CD4-positive, alpha-beta memory T cell (primary cell): Measurements from ENCODE around the gene FXYD1. TPM values are rescaled to one million over a fixed set of nuclear protein-coding genes. Genes with fewer than 3 reads are reported as not detected.

Experiments
- CTCF ChIA-PET: fragments of 350-600 bp; sonication (Branson Sonifier 250); formaldehyde crosslinking; loops from one replicate; lab custom pipeline; 2021; ENCODE audit warnings: inconsistent platforms; ENCODE audit not compliant: partially characterized antibody; lab: Charles Lee
- POLR2A ChIA-PET: fragments of 350-600 bp; sonication (Branson Sonifier 250); formaldehyde crosslinking; loops from one replicate; lab custom pipeline; 2021; ENCODE audit not compliant: partially characterized antibody; lab: Charles Lee
- DNase-seq, 5 donors: peaks; one replicate each; pipeline versions ENCODE4 v3.0.0 to v3.0.0-alpha.2; 2020 to 2022; ENCODE audit warnings: mixed read lengths in 1 of 5
- H3K27ac ChIP-seq: one replicate; pipeline ENCODE4 v1.7.0; 2013; ENCODE audit warnings: low read depth, low read length
- H3K27me3 ChIP-seq: 2 replicates; pipeline ENCODE4 v1.7.0; 2013; ENCODE audit warnings: mild to moderate bottlenecking, low read length, moderate library complexity; ENCODE audit not compliant: insufficient read depth
- H3K36me3 ChIP-seq: 2 replicates; pipeline ENCODE4 v1.7.0; 2013; ENCODE audit warnings: mild to moderate bottlenecking, low read length, moderate library complexity; ENCODE audit not compliant: insufficient read depth
- H3K4me1 ChIP-seq: 2 replicates; pipeline ENCODE4 v1.7.0; 2013; ENCODE audit warnings: mild to moderate bottlenecking, low read length, moderate library complexity; ENCODE audit not compliant: insufficient read depth
- H3K4me3 ChIP-seq, 2 donors: one replicate each; pipeline ENCODE4 v1.7.0; 2013; ENCODE audit warnings: low read length in 2 of 2, mild to moderate bottlenecking in 1 of 2
- H3K9me3 ChIP-seq, 2 donors: one replicate each; pipeline ENCODE4 v1.7.0; 2013; ENCODE audit warnings: low read length in 2 of 2, control low read depth in 1 of 2; ENCODE audit not compliant: control insufficient read depth in 1 of 2
- H3K27ac Mint-ChIP-seq, 7 donors: one replicate each; pipeline ENCODE4 v1.8.0; 2020 to 2021; ENCODE audit warnings: mixed read lengths in 7 of 7, mild to moderate bottlenecking in 6 of 7, inconsistent platforms in 3 of 7, moderate library complexity in 3 of 7
- H3K27me3 Mint-ChIP-seq, 2 donors: one replicate each; pipeline ENCODE4 v1.8.0; 2020 to 2021; ENCODE audit warnings: mixed read lengths in 2 of 2
- H3K36me3 Mint-ChIP-seq, 2 donors: one replicate each; pipeline ENCODE4 v1.8.0; 2020 to 2021; ENCODE audit warnings: mixed read lengths in 2 of 2, inconsistent platforms in 1 of 2, mild to moderate bottlenecking in 1 of 2
- H3K4me1 Mint-ChIP-seq, 4 donors: one replicate each; pipeline ENCODE4 v1.8.0; 2020 to 2021; ENCODE audit warnings: mixed read lengths in 4 of 4, mild to moderate bottlenecking in 1 of 4
- H3K4me3 Mint-ChIP-seq, 8 donors: one replicate each; pipeline ENCODE4 v1.8.0; 2020 to 2021; ENCODE audit warnings: mixed read lengths in 8 of 8, mild to moderate bottlenecking in 7 of 8, moderate library complexity in 6 of 8, inconsistent platforms in 3 of 8
- H3K9me3 Mint-ChIP-seq, 8 donors: one replicate each; pipeline ENCODE4 v1.8.0; 2020 to 2021; ENCODE audit warnings: mixed read lengths in 8 of 8, mild to moderate bottlenecking in 5 of 8, inconsistent platforms in 3 of 8, moderate library complexity in 1 of 8
- intact Hi-C: fragments of 100-400 bp; cut with micrococcal nuclease; formaldehyde crosslinking; loops from one replicate; pipeline ENCODE4 v1.15.1; 2023
- polyA plus RNA-seq, 2 donors: library from polyadenylated mRNA; unstranded; fragments of 300-500 nt; fragmentation: Illumina TruSeq; gene quantifications; one replicate each; pipeline ENCODE4 v1.2.3, GENCODE V29; 2021
- total RNA-seq, 2 experiments: library from RNA; stranded (reverse); gene quantifications; one replicate each; pipeline ENCODE4 v1.2.3, GENCODE V29; 2021

The FXYD1 gene
- total RNA-seq (1 to 10 TPM; 3.6 to 4.4 TPM), polyA plus RNA-seq (1 to 10 TPM in 1 of 2 donors, under 1 TPM in 1; 0.58 to 3.2 TPM)

- Histone ChIP-seq H3K27me3 (no peaks in the 10 kb centered on the region), H3K4me1 (peaks cover 25% of the 10 kb centered on the region), H3K36me3 (no peaks in the 10 kb centered on the region), H3K4me3 (no peak within 1 kb of the TSS), H3K27ac (no peak within 1 kb of the TSS), H3K9me3 (no peaks in the 10 kb centered on the region)
- Mint-ChIP-seq H3K4me1 (peaks cover 14 to 42% (median 27%) of the 10 kb centered on the region in 4 donors), H3K9me3 (peaks cover 0 to 1% (median 0%) of the 10 kb centered on the region in 8 donors), H3K36me3 (peaks cover 2 to 4% of the 10 kb centered on the region in 2 donors), H3K27ac (peak within 1 kb of the TSS in 2 of 7 donors; percentile 15 to 52), H3K4me3 (peak within 1 kb of the TSS in 1 of 8 donors; percentile 49), H3K27me3 (no peaks in the 10 kb centered on the region)
- CTCF ChIA-PET = no interaction called here
- intact Hi-C loops = no loop called here
- POLR2A ChIA-PET = interaction anchor here (0.6 kb wide), 1 partner anchor 11 kb away, joined by 3 read pairs; no protein-coding TSS in a partner anchor
- no peak for DNase-seq
Observed at GRCh38 chr19:35138305-35138892, at the start of gene FXYD1. TSS of gene FXYD1 (plus strand) at chr19:35138824. CDS start at chr19:35140080, 1,256 bp downstream.

GRCh38 chr19:35089554-35089953, 49.1 kb upstream of the FXYD1 start:
- no peak for DNase-seq
- H3K27ac ChIP-seq = no peak overlapping the region
- Mint-ChIP-seq H3K4me1 (peaks cover 5 to 15% (median 7%) of the 10 kb centered on the region in 4 donors), H3K36me3 (no peaks in the 10 kb centered on the region), H3K27me3 (peaks cover 6 to 10% of the 10 kb centered on the region in 2 donors), H3K27ac (no peak overlapping the region), H3K4me3 (no peak overlapping the region), H3K9me3 (no peaks in the 10 kb centered on the region)
- no peaks in the 10 kb centered on the region for H3K9me3 ChIP-seq
- H3K4me1 ChIP-seq = peaks cover 18% of the 10 kb centered on the region
- no peak overlapping the region for H3K4me3 ChIP-seq
- no peaks in the 10 kb centered on the region for H3K36me3 ChIP-seq
- ChIA-PET CTCF (interaction anchor here (0.7 to 3.5 kb wide), 3 partner anchors 46 to 254 kb away, joined by 3 to 13 read pairs (median 3); no protein-coding TSS in a partner anchor), POLR2A (no interaction called here)
- no peaks in the 10 kb centered on the region for H3K27me3 ChIP-seq
- intact Hi-C loops = no loop called here

- Mint-ChIP-seq H3K4me3 (peak overlapping the region in 1 of 8 donors; percentile 13), H3K9me3 (no peaks in the 10 kb centered on the region), H3K27ac (no peak overlapping the region), H3K27me3 (peaks cover 6 to 10% of the 10 kb centered on the region in 2 donors), H3K4me1 (peaks cover 5 to 15% (median 7%) of the 10 kb centered on the region in 4 donors), H3K36me3 (no peaks in the 10 kb centered on the region)
- H3K9me3 ChIP-seq = no peaks in the 10 kb centered on the region
- no peak overlapping the region for H3K4me3 ChIP-seq
- intact Hi-C loops = loop anchor here (1.0 to 2.0 kb wide), 2 partner anchors 75 to 117 kb away; no protein-coding TSS in a partner anchor
- ChIA-PET CTCF (interaction anchor here (0.7 to 3.5 kb wide), 5 partner anchors 23 to 255 kb away, joined by 3 to 17 read pairs (median 3); no protein-coding TSS in a partner anchor), POLR2A (no interaction called here)
- DNase-seq = no peak
- no peaks in the 10 kb centered on the region for H3K36me3 ChIP-seq
- H3K4me1 ChIP-seq = peaks cover 18% of the 10 kb centered on the region
- no peak overlapping the region for H3K27ac ChIP-seq
- H3K27me3 ChIP-seq = no peaks in the 10 kb centered on the region
Observed at GRCh38 chr19:35090160-35090505, 48.5 kb upstream of the FXYD1 start.

GRCh38 chr19:35090506-35091214, 48.0 kb upstream of the FXYD1 start:
- H3K27me3 Mint-ChIP-seq = peaks cover 6 to 10% of the 10 kb centered on the region in 2 donors
- no peak overlapping the region for H3K27ac Mint-ChIP-seq
- Histone ChIP-seq H3K4me1 (peaks cover 15% of the 10 kb centered on the region), H3K4me3 (no peak overlapping the region), H3K36me3 (no peaks in the 10 kb centered on the region), H3K27me3 (no peaks in the 10 kb centered on the region), H3K27ac (no peak overlapping the region), H3K9me3 (no peaks in the 10 kb centered on the region)
- H3K4me3 Mint-ChIP-seq = peak overlapping the region in 1 of 8 donors; percentile 13
- DNase-seq = peak in 4 of 5 donors; percentile 25 to 43 (median 30)
- intact Hi-C loops = loop anchor here (1.0 to 2.0 kb wide), 2 partner anchors 76 to 117 kb away; no protein-coding TSS in a partner anchor
- peaks cover 3 to 13% (median 5%) of the 10 kb centered on the region in 4 donors for H3K4me1 Mint-ChIP-seq
- CTCF ChIA-PET = interaction anchor here (0.7 to 3.5 kb wide), 8 partner anchors 8 to 255 kb away, joined by 3 to 17 read pairs (median 6); no protein-coding TSS in a partner anchor
- H3K9me3 Mint-ChIP-seq = no peaks in the 10 kb centered on the region
- no peaks in the 10 kb centered on the region for H3K36me3 Mint-ChIP-seq
- POLR2A ChIA-PET = no interaction called here

GRCh38 chr19:35093430-35093829, 45.2 kb upstream of the FXYD1 start:
- DNase-seq = no peak
- Histone ChIP-seq H3K4me3 (no peak overlapping the region), H3K4me1 (peaks cover 7% of the 10 kb centered on the region), H3K36me3 (no peaks in the 10 kb centered on the region), H3K9me3 (no peaks in the 10 kb centered on the region), H3K27me3 (no peaks in the 10 kb centered on the region), H3K27ac (no peak overlapping the region)
- intact Hi-C loops = no loop called here
- peaks cover 6 to 10% of the 10 kb centered on the region in 2 donors for H3K27me3 Mint-ChIP-seq
- H3K4me1 Mint-ChIP-seq = peaks cover 0 to 6% (median 3%) of the 10 kb centered on the region in 4 donors
- no peak overlapping the region for H3K4me3 Mint-ChIP-seq
- no peaks in the 10 kb centered on the region for H3K9me3 Mint-ChIP-seq
- ChIA-PET POLR2A (no interaction called here), CTCF (interaction anchor here (1.0 kb wide), 1 partner anchor 61 kb away, joined by 3 read pairs; the partner anchor contains the start of gene FXYD5)
- H3K36me3 Mint-ChIP-seq = no peaks in the 10 kb centered on the region
- no peak overlapping the region for H3K27ac Mint-ChIP-seq

GRCh38 chr19:35093941-35094647, 44.5 kb upstream of the FXYD1 start:
- intact Hi-C loops = no loop called here
- Histone ChIP-seq H3K36me3 (no peaks in the 10 kb centered on the region), H3K27ac (no peak overlapping the region), H3K4me3 (no peak overlapping the region), H3K27me3 (no peaks in the 10 kb centered on the region), H3K9me3 (no peaks in the 10 kb centered on the region), H3K4me1 (peaks cover 7% of the 10 kb centered on the region)
- no peak for DNase-seq
- Mint-ChIP-seq H3K9me3 (no peaks in the 10 kb centered on the region), H3K4me1 (peaks cover 0 to 6% (median 3%) of the 10 kb centered on the region in 4 donors), H3K27me3 (peaks cover 6 to 9% of the 10 kb centered on the region in 2 donors), H3K36me3 (no peaks in the 10 kb centered on the region), H3K4me3 (no peak overlapping the region), H3K27ac (peak overlapping the region in 2 of 7 donors; percentile 25 to 42)
- ChIA-PET CTCF (no interaction called here), POLR2A (no interaction called here)
